Mucosa of stomach (tissue), 1 donor: ENCODE data around the gene ST3GAL2.
A peak's percentile ranks its signal among the peaks of the same experiment; 100 is the strongest.
"Not testable (repeated sequence)": the region's sequence is repeated elsewhere in the genome, so short reads cannot be mapped to it uniquely, and the experiment has no call there.

ENCODE experiments used
- H3K27me3 ChIP-seq: one replicate; pipeline ENCODE4 v1.7.0; 2013; ENCODE audit warnings: mild to moderate bottlenecking, low read length; ENCODE audit not compliant: control insufficient read depth, insufficient read depth
- H3K36me3 ChIP-seq: one replicate; pipeline ENCODE4 v1.7.0; 2013; ENCODE audit warnings: low read length; ENCODE audit not compliant: control insufficient read depth, insufficient read depth
- H3K4me1 ChIP-seq: one replicate; pipeline ENCODE4 v1.7.0; 2013; ENCODE audit warnings: mild to moderate bottlenecking, low read length; ENCODE audit not compliant: control insufficient read depth, insufficient read depth
- H3K4me3 ChIP-seq: one replicate; pipeline ENCODE4 v1.7.0; 2013; ENCODE audit warnings: low read length
- H3K9ac ChIP-seq: one replicate; pipeline ENCODE4 v1.7.0; 2013; ENCODE audit warnings: mild to moderate bottlenecking, low read length, moderate library complexity
- H3K9me3 ChIP-seq: one replicate; pipeline ENCODE4 v1.7.0; 2013; ENCODE audit warnings: mild to moderate bottlenecking, low read length, moderate library complexity; ENCODE audit not compliant: control insufficient read depth
- donor health status: Pancreatic carcinoma.

ST3GAL2 gene

GRCh38 chr16:70460737-70461261 is 21.9 kb upstream of the ST3GAL2 start:
- Histone ChIP-seq H3K27me3 (no peaks in the 10 kb centered on the region), H3K4me1 (no peaks in the 10 kb centered on the region), H3K36me3 (no peaks in the 10 kb centered on the region), H3K9me3 (no peaks in the 10 kb centered on the region), H3K4me3 (no peak overlapping the region), H3K9ac (no peak overlapping the region)

- Histone ChIP-seq H3K9ac (no peak overlapping the region), H3K9me3 (no peaks in the 10 kb centered on the region), H3K36me3 (no peaks in the 10 kb centered on the region), H3K27me3 (no peaks in the 10 kb centered on the region), H3K4me1 (peaks cover 6% of the 10 kb centered on the region), H3K4me3 (no peak overlapping the region)
These were observed 18.7 kb upstream of the ST3GAL2 start for GRCh38 chr16:70457446-70458166.

GRCh38 chr16:70455910-70456309 is 17.0 kb upstream of the ST3GAL2 start:
- Histone ChIP-seq H3K9me3 (no peaks in the 10 kb centered on the region), H3K4me3 (no peak overlapping the region), H3K27me3 (no peaks in the 10 kb centered on the region), H3K4me1 (peaks cover 6% of the 10 kb centered on the region), H3K9ac (no peak overlapping the region), H3K36me3 (no peaks in the 10 kb centered on the region)

- Histone ChIP-seq H3K4me3 (peak within 1 kb of the TSS; percentile 90), H3K36me3 (no peaks in the 10 kb centered on the region), H3K27me3 (no peaks in the 10 kb centered on the region), H3K9ac (peak within 1 kb of the TSS; percentile 91), H3K9me3 (no peaks in the 10 kb centered on the region), H3K4me1 (peaks cover 6% of the 10 kb centered on the region)
These were observed 15.5 kb upstream of the ST3GAL2 start, which contains the start of gene FCSK for GRCh38 chr16:70454222-70455034. Gene FCSK (plus strand): TSS chr16:70454595. CDS start chr16:70463191, 8,596 bp downstream.

GRCh38 chr16:70453892-70454221 is 15.0 kb upstream of the ST3GAL2 start:
- no peaks in the 10 kb centered on the region for H3K27me3 ChIP-seq
- peaks cover 6% of the 10 kb centered on the region for H3K4me1 ChIP-seq
- no peaks in the 10 kb centered on the region for H3K36me3 ChIP-seq
- H3K9ac ChIP-seq = peak overlapping the region; percentile 91
- peak overlapping the region; percentile 90 for H3K4me3 ChIP-seq
- H3K9me3 ChIP-seq = no peaks in the 10 kb centered on the region

GRCh38 chr16:70453117-70453891 is 14.4 kb upstream of the ST3GAL2 start:
- Histone ChIP-seq H3K27me3 (no peaks in the 10 kb centered on the region), H3K4me3 (no peak overlapping the region), H3K9ac (peak overlapping the region; percentile 91), H3K4me1 (peaks cover 6% of the 10 kb centered on the region), H3K9me3 (no peaks in the 10 kb centered on the region), H3K36me3 (no peaks in the 10 kb centered on the region)

- H3K4me1 ChIP-seq, H3K9ac ChIP-seq, H3K4me3 ChIP-seq, H3K36me3 ChIP-seq, H3K9me3 ChIP-seq, H3K27me3 ChIP-seq: not testable (repeated sequence)
These were observed 12.1 kb upstream of the ST3GAL2 start for GRCh38 chr16:70451004-70451340.

- H3K4me3 ChIP-seq, H3K9ac ChIP-seq, H3K9me3 ChIP-seq: not testable (repeated sequence)
These were observed 11.5 kb upstream of the ST3GAL2 start for GRCh38 chr16:70450142-70451003.

GRCh38 chr16:70448075-70448474 is 9.2 kb upstream of the ST3GAL2 start:
- H3K9ac ChIP-seq = no peak overlapping the region
- H3K36me3 ChIP-seq = no peaks in the 10 kb centered on the region

More at GRCh38 chr16:70450142-70451003, 11.5 kb upstream of the ST3GAL2 start:
- not testable (repeated sequence) for H3K36me3 ChIP-seq, H3K27me3 ChIP-seq, H3K4me1 ChIP-seq

GRCh38 chr16:70444249-70445063 is 5.6 kb upstream of the ST3GAL2 start:
- Histone ChIP-seq H3K4me3 (no peak overlapping the region), H3K9ac (no peak overlapping the region), H3K4me1 (peaks cover 6% of the 10 kb centered on the region), H3K36me3 (no peaks in the 10 kb centered on the region), H3K27me3 (no peaks in the 10 kb centered on the region), H3K9me3 (no peaks in the 10 kb centered on the region)

More at GRCh38 chr16:70448075-70448474, 9.2 kb upstream of the ST3GAL2 start:
- no peak overlapping the region for H3K4me3 ChIP-seq
- no peaks in the 10 kb centered on the region for H3K4me1 ChIP-seq
- no peaks in the 10 kb centered on the region for H3K27me3 ChIP-seq
- H3K9me3 ChIP-seq = no peaks in the 10 kb centered on the region

- Histone ChIP-seq H3K9me3 (no peaks in the 10 kb centered on the region), H3K4me1 (peaks cover 14% of the 10 kb centered on the region), H3K9ac (no peak overlapping the region), H3K36me3 (no peaks in the 10 kb centered on the region), H3K27me3 (peaks cover 10% of the 10 kb centered on the region), H3K4me3 (no peak overlapping the region)
These were observed 3.4 kb upstream of the ST3GAL2 start for GRCh38 chr16:70442344-70442743.
